Brain microvascular endothelial cell (primary cell): ENCODE results near the gene ZNF385D.
A peak's percentile ranks its signal among the peaks of the same experiment; 100 is the strongest.
"Not testable (repeated sequence)": the region's sequence is repeated elsewhere in the genome, so short reads cannot be mapped to it uniquely, and the experiment has no call there.

ENCODE experiments used
- DNase-seq: peaks from one replicate; pipeline ENCODE4 v3.0.0-alpha.2; 2020
- H3K27ac ChIP-seq: fragments of 250-450 bp; sonication (Bioruptor Pico); 2 replicates; pipeline ENCODE4 v1.5.1; 2020; ENCODE audit warnings: mild to moderate bottlenecking, moderate library complexity
- H3K27me3 ChIP-seq: fragments of 250-450 bp; sonication (Bioruptor Pico); replicated peaks from 2 replicates; pipeline ENCODE4 v1.5.1; 2020; ENCODE audit warnings: mild to moderate bottlenecking
- H3K36me3 ChIP-seq: fragments of 250-450 bp; sonication (Bioruptor Pico); replicated peaks from 2 replicates; pipeline ENCODE4 v1.5.1; 2020; ENCODE audit warnings: mild to moderate bottlenecking
- H3K4me3 ChIP-seq: 2 replicates; pipeline ENCODE4 v1.5.1; 2011; ENCODE audit warnings: low read depth, mild to moderate bottlenecking, control low read depth, low read length, moderate library complexity
- in situ Hi-C: cut with HindIII; loops from 2 replicates; pipeline ENCODE4 v1.10.0; 2017; ENCODE audit warnings: low sequenced_read_pairs, low pct_ligation_motif_present
- TF ChIP-seq, protein P1 (sequence below): IDR thresholded peaks from 2 replicates; pipeline ENCODE4 v1.5.1; 2011; ENCODE audit warnings: low read depth, mild to moderate bottlenecking, moderate library complexity, low read length, control low read depth, inconsistent platforms; ENCODE audit errors: missing control alignments

Gene ZNF385D

DNA sequence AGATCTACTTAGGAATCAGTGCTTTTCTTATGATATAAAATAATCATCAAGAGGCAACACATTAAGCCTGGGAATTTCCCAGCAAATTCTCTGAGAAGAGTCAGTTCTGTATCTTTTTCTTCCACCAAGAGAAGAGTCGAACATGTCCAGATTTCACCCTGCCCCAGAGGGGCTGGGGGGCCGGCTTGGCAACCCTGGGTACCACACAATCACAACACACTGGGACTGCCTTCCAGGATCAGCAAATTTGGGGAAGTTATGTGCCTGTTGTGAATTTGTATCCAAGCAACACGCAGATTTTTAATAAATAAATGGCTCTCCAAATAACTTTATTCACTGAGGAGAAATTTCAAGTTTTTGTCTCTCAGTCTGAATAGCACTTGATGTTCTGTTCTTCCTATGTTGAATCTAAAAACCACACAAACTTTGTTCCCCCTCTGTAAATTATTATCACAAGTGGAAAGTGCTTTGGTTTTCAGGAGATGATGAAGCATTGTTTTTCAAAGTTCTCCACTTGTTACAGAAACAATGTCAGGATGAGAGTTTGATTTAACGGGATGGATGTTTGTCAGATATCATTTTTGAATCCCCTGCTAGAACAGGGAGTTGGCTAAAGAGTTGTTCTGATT, 357.2 kb downstream of the ZNF385D start:
- Histone ChIP-seq H3K27me3 (no peaks in the 10 kb centered on the region), H3K36me3 (no peaks in the 10 kb centered on the region), H3K4me3 (no peak overlapping the region), H3K27ac (no peak overlapping the region)
- TF ChIP-seq, protein P1, sequence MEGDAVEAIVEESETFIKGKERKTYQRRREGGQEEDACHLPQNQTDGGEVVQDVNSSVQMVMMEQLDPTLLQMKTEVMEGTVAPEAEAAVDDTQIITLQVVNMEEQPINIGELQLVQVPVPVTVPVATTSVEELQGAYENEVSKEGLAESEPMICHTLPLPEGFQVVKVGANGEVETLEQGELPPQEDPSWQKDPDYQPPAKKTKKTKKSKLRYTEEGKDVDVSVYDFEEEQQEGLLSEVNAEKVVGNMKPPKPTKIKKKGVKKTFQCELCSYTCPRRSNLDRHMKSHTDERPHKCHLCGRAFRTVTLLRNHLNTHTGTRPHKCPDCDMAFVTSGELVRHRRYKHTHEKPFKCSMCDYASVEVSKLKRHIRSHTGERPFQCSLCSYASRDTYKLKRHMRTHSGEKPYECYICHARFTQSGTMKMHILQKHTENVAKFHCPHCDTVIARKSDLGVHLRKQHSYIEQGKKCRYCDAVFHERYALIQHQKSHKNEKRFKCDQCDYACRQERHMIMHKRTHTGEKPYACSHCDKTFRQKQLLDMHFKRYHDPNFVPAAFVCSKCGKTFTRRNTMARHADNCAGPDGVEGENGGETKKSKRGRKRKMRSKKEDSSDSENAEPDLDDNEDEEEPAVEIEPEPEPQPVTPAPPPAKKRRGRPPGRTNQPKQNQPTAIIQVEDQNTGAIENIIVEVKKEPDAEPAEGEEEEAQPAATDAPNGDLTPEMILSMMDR: no peak
- in situ Hi-C loops: no loop called here
- no peak for DNase-seq

- Histone ChIP-seq H3K36me3 (no peaks in the 10 kb centered on the region), H3K27ac (no peak overlapping the region), H3K4me3 (no peak overlapping the region), H3K27me3 (no peaks in the 10 kb centered on the region)
- TF ChIP-seq, protein P1: no peak
- in situ Hi-C loops: no loop called here
- DNase-seq: no peak
Measured at GRCh38 chr3:21392526-21392925, 358.5 kb downstream of the ZNF385D start.

- in situ Hi-C loops: no loop called here
- H3K4me3 ChIP-seq: no peak overlapping the region
- no peaks in the 10 kb centered on the region for H3K36me3 ChIP-seq
- DNase-seq: no peak
- no peak overlapping the region for H3K27ac ChIP-seq
- H3K27me3 ChIP-seq: no peaks in the 10 kb centered on the region
- TF ChIP-seq, protein P1: no peak
Measured at GRCh38 chr3:21390856-21391255, 360.2 kb downstream of the ZNF385D start.

DNA sequence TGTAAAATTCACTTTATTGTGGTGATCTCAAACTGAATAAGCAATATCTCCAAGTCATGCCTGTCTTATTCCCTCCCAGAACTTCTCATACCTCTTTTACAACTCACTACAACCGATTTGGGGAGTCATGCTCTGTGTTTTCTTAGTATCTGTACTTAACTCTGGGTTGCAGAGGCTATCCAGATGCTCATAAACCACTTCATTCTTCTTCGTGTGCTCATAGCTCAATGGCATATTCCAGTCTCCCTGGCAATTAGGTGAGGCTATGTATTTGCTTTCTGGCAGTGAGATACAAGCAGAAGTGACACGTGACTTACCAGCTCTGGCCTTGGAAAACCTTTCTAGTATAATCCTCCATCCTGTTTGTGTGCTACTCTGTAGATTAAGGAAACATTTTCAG, 360.9 kb downstream of the ZNF385D start:
- Histone ChIP-seq H3K4me3 (no peak overlapping the region), H3K36me3 (no peaks in the 10 kb centered on the region), H3K27ac (no peak overlapping the region), H3K27me3 (no peaks in the 10 kb centered on the region)
- DNase-seq: peak; percentile 5
- TF ChIP-seq, protein P1: no peak
- in situ Hi-C loops: no loop called here

GRCh38 chr3:21387142-21387826, 363.7 kb downstream of the ZNF385D start:
- H3K4me3 ChIP-seq, DNase-seq, H3K36me3 ChIP-seq, H3K27ac ChIP-seq, H3K27me3 ChIP-seq, in situ Hi-C loops: not testable (repeated sequence)

GRCh38 chr3:21378036-21378435, 373.0 kb downstream of the ZNF385D start:
- H3K27me3 ChIP-seq, H3K27ac ChIP-seq, DNase-seq, H3K4me3 ChIP-seq, H3K36me3 ChIP-seq, in situ Hi-C loops: not testable (repeated sequence)
